HEK293 (cell line): ENCODE measurements around the gene VPS11.

Source experiments
- BCL6B ChIP-seq: fragments of 450-650 bp; formaldehyde crosslinking; IDR thresholded peaks from 2 replicates; pipeline ENCODE4 v1.5.1; 2017; ENCODE audit warnings: missing biosample characterization, missing genetic modification characterization
- GFI1B ChIP-seq: fragments of 450-650 bp; formaldehyde crosslinking; IDR thresholded peaks from 2 replicates; pipeline ENCODE4 v1.5.1; 2016; ENCODE audit warnings: missing biosample characterization, missing genetic modification characterization
- GLI2 ChIP-seq: fragments of 450-650 bp; formaldehyde crosslinking; IDR thresholded peaks from 2 replicates; pipeline ENCODE4; 2017; ENCODE audit warnings: missing biosample characterization, missing genetic modification characterization, low read depth, borderline replicate concordance
- HIC1 ChIP-seq: fragments of 450-650 bp; formaldehyde crosslinking; IDR thresholded peaks from 2 replicates; pipeline ENCODE4 v1.5.1; 2016; ENCODE audit warnings: missing biosample characterization, missing genetic modification characterization
- HOXC10 ChIP-seq: sonication (generic); formaldehyde crosslinking; IDR thresholded peaks from 2 replicates; pipeline ENCODE4 v1.8.1; 2023; ENCODE audit warnings: mild to moderate bottlenecking, missing genetic modification reagents
- INSM2 ChIP-seq: fragments of 450-650 bp; formaldehyde crosslinking; IDR thresholded peaks from 2 replicates; pipeline ENCODE4 v1.5.1; 2016; ENCODE audit warnings: missing biosample characterization, missing genetic modification characterization
- KLF7 ChIP-seq: fragments of 450-650 bp; formaldehyde crosslinking; IDR thresholded peaks from 2 replicates; pipeline ENCODE4 v1.5.1; 2016; ENCODE audit warnings: missing biosample characterization, missing genetic modification characterization, borderline replicate concordance
- MYNN ChIP-seq: fragments of 450-650 bp; formaldehyde crosslinking; IDR thresholded peaks from 2 replicates; pipeline ENCODE4 v1.5.1; 2016; ENCODE audit warnings: missing biosample characterization, missing genetic modification characterization, borderline replicate concordance
- PRDM10 ChIP-seq: fragments of 450-650 bp; formaldehyde crosslinking; IDR thresholded peaks from 2 replicates; pipeline ENCODE4 v1.5.1; 2016; ENCODE audit warnings: missing biosample characterization, missing genetic modification characterization
- SCRT1 ChIP-seq: fragments of 450-650 bp; formaldehyde crosslinking; IDR thresholded peaks from 2 replicates; pipeline ENCODE4 v1.5.1; 2016; ENCODE audit warnings: missing biosample characterization, missing genetic modification characterization, borderline replicate concordance
- SP7 ChIP-seq: fragments of 450-650 bp; formaldehyde crosslinking; IDR thresholded peaks from 2 replicates; pipeline ENCODE4 v1.5.1; 2016; ENCODE audit warnings: missing biosample characterization, missing genetic modification characterization
- TRIM28 ChIP-seq: IDR thresholded peaks from 2 replicates; pipeline ENCODE4 v1.6.1; 2011; ENCODE audit warnings: low read length, control low read depth, borderline replicate concordance
- ZBTB8A ChIP-seq: fragments of 450-650 bp; formaldehyde crosslinking; IDR thresholded peaks from 2 replicates; pipeline ENCODE4 v1.5.1; 2016; ENCODE audit warnings: missing biosample characterization, missing genetic modification characterization
- ZEB2 ChIP-seq: fragments of 450-650 bp; formaldehyde crosslinking; IDR thresholded peaks from 2 replicates; pipeline ENCODE4 v1.5.1; 2016; ENCODE audit warnings: missing biosample characterization, missing genetic modification characterization
- ZNF112 ChIP-seq: fragments of 450-650 bp; formaldehyde crosslinking; IDR thresholded peaks from 2 replicates; pipeline ENCODE4 v1.5.0; 2017; ENCODE audit warnings: missing biosample characterization, missing genetic modification characterization
- ZNF146 ChIP-seq: fragments of 450-650 bp; formaldehyde crosslinking; IDR thresholded peaks from 2 replicates; pipeline ENCODE4 v1.5.1; 2016; ENCODE audit warnings: missing biosample characterization, missing genetic modification characterization
- ZNF148 ChIP-seq: fragments of 450-650 bp; formaldehyde crosslinking; IDR thresholded peaks from 2 replicates; pipeline ENCODE4 v1.5.0; 2017; ENCODE audit warnings: missing biosample characterization, missing genetic modification characterization, borderline replicate concordance
- ZNF19 ChIP-seq: fragments of 450-650 bp; formaldehyde crosslinking; IDR thresholded peaks from 2 replicates; pipeline ENCODE4; 2016; ENCODE audit warnings: missing biosample characterization, missing genetic modification characterization, low read depth
- ZNF350 ChIP-seq: fragments of 450-650 bp; formaldehyde crosslinking; IDR thresholded peaks from 2 replicates; pipeline ENCODE4 v1.5.0; 2017; ENCODE audit warnings: missing biosample characterization, mild to moderate bottlenecking, missing genetic modification characterization
- ZNF354C ChIP-seq: fragments of 450-650 bp; formaldehyde crosslinking; IDR thresholded peaks from 2 replicates; pipeline ENCODE4 v1.5.1; 2016; ENCODE audit warnings: missing biosample characterization, missing genetic modification characterization, low read depth, borderline replicate concordance
- ZNF426 ChIP-seq: fragments of 450-650 bp; formaldehyde crosslinking; IDR thresholded peaks from 2 replicates; pipeline ENCODE4 v1.5.1; 2017; ENCODE audit warnings: missing biosample characterization, missing genetic modification characterization, mild to moderate bottlenecking, inconsistent platforms, moderate library complexity
- ZNF473 ChIP-seq: fragments of 450-650 bp; formaldehyde crosslinking; IDR thresholded peaks from 2 replicates; pipeline ENCODE4 v1.5.1; 2017; ENCODE audit warnings: missing biosample characterization, missing genetic modification characterization
- ZNF510 ChIP-seq: fragments of 450-650 bp; formaldehyde crosslinking; IDR thresholded peaks from 2 replicates; pipeline ENCODE4 v1.5.1; 2018; ENCODE audit warnings: mild to moderate bottlenecking, missing genetic modification characterization, missing biosample characterization; ENCODE audit not compliant: insufficient replicate concordance
- ZNF623 ChIP-seq: fragments of 450-650 bp; formaldehyde crosslinking; IDR thresholded peaks from 2 replicates; pipeline ENCODE4 v1.5.1; 2016; ENCODE audit warnings: missing biosample characterization, missing genetic modification characterization
- ZNF658 ChIP-seq: fragments of 450-650 bp; formaldehyde crosslinking; IDR thresholded peaks from 2 replicates; pipeline ENCODE4; 2016; ENCODE audit warnings: missing biosample characterization, missing genetic modification characterization
- ZNF670 ChIP-seq: fragments of 450-650 bp; formaldehyde crosslinking; IDR thresholded peaks from 2 replicates; pipeline ENCODE4 v1.5.1; 2016; ENCODE audit warnings: missing biosample characterization, missing genetic modification characterization, low read depth
- ZNF747 ChIP-seq: fragments of 450-650 bp; formaldehyde crosslinking; IDR thresholded peaks from 2 replicates; pipeline ENCODE4 v1.5.1; 2016; ENCODE audit warnings: missing biosample characterization, missing genetic modification characterization
- ZNF837 ChIP-seq: fragments of 450-650 bp; formaldehyde crosslinking; IDR thresholded peaks from 2 replicates; pipeline ENCODE4 v1.5.1; 2016; ENCODE audit warnings: missing biosample characterization, missing genetic modification characterization
- ZSCAN23 ChIP-seq: fragments of 450-650 bp; formaldehyde crosslinking; IDR thresholded peaks from 2 replicates; pipeline ENCODE4 v1.5.1; 2016; ENCODE audit warnings: missing biosample characterization, missing genetic modification characterization

Gene VPS11

GRCh38 chr11:119057000-119057769, 10.4 kb upstream of the VPS11 start, which contains the start of gene HYOU1 (continued):
- peak; percentile 97 for TF ChIP-seq PRDM10 (tag by site-specific recombination)
- TF ChIP-seq ZNF510 (tag by site-specific recombination): no peak
- TF ChIP-seq SCRT1: no peak; the same call in 1 of the 2 replicates
- TF ChIP-seq GLI2 (tag by site-specific recombination): no peak
- 0 out of 2 replicates have a peak, but pooled peaks have one; percentile 45 for TF ChIP-seq ZEB2 (tag by site-specific recombination)
- no peak for TF ChIP-seq ZNF837
- TF ChIP-seq HIC1 (tag by site-specific recombination): peak; percentile 93
- TF ChIP-seq ZNF354C (tag by site-specific recombination): no peak
- TF ChIP-seq ZNF112 (tag by site-specific recombination): no peak
- TF ChIP-seq HOXC10 (CRISPR knock-in tag): no peak
- TF ChIP-seq ZNF19: no peak
- no peak for TF ChIP-seq BCL6B
- TF ChIP-seq ZNF146 (tag by site-specific recombination): no peak
- no peak for TF ChIP-seq ZNF148
- TF ChIP-seq INSM2 (tag by site-specific recombination): no peak
- no peak for TF ChIP-seq ZNF426 (tag by site-specific recombination)
- TF ChIP-seq ZNF623 (tag by site-specific recombination): no peak
- TF ChIP-seq SP7 (tag by site-specific recombination): no peak
- TF ChIP-seq ZSCAN23 (tag by site-specific recombination): no peak
- no peak for TF ChIP-seq ZNF658 (tag by site-specific recombination)
- no peak for TF ChIP-seq GFI1B (tag by site-specific recombination)
- TF ChIP-seq MYNN (tag by site-specific recombination): no peak
- no peak for TF ChIP-seq ZNF747 (tag by site-specific recombination)
- TF ChIP-seq KLF7 (tag by site-specific recombination): no peak
- TF ChIP-seq ZBTB8A (tag by site-specific recombination): peak; percentile 49
- TF ChIP-seq ZNF473: no peak
- TF ChIP-seq ZNF670 (tag by site-specific recombination): no peak
- TF ChIP-seq TRIM28: no peak
- no peak for TF ChIP-seq ZNF350 (tag by site-specific recombination)
